Measurements from ENCODE around the gene SKAP2.

GRCh38 chr7:26726051-26726450 is 138.3 kb downstream of the SKAP2 start:
- no peak for TF ChIP-seq EP300 (IDR thresholded peaks at IDR 0.05)
- no peak for TF ChIP-seq POLR2A (IDR thresholded peaks at IDR 0.05)
- TF ChIP-seq, protein P1, sequence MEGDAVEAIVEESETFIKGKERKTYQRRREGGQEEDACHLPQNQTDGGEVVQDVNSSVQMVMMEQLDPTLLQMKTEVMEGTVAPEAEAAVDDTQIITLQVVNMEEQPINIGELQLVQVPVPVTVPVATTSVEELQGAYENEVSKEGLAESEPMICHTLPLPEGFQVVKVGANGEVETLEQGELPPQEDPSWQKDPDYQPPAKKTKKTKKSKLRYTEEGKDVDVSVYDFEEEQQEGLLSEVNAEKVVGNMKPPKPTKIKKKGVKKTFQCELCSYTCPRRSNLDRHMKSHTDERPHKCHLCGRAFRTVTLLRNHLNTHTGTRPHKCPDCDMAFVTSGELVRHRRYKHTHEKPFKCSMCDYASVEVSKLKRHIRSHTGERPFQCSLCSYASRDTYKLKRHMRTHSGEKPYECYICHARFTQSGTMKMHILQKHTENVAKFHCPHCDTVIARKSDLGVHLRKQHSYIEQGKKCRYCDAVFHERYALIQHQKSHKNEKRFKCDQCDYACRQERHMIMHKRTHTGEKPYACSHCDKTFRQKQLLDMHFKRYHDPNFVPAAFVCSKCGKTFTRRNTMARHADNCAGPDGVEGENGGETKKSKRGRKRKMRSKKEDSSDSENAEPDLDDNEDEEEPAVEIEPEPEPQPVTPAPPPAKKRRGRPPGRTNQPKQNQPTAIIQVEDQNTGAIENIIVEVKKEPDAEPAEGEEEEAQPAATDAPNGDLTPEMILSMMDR (IDR thresholded peaks at IDR 0.05), result no peak
